ENCODE data around the gene YES1. TPM values are rescaled to one million over a fixed set of nuclear protein-coding genes. Genes with fewer than 3 reads are reported as not detected.

YES1 gene
- total and polyA plus RNA-seq, 2 of the 13 experiments (the other 11 are each of a cell fraction or from before 2014, with no cell fraction given): 17.2 to 70.8 TPM

DNA sequence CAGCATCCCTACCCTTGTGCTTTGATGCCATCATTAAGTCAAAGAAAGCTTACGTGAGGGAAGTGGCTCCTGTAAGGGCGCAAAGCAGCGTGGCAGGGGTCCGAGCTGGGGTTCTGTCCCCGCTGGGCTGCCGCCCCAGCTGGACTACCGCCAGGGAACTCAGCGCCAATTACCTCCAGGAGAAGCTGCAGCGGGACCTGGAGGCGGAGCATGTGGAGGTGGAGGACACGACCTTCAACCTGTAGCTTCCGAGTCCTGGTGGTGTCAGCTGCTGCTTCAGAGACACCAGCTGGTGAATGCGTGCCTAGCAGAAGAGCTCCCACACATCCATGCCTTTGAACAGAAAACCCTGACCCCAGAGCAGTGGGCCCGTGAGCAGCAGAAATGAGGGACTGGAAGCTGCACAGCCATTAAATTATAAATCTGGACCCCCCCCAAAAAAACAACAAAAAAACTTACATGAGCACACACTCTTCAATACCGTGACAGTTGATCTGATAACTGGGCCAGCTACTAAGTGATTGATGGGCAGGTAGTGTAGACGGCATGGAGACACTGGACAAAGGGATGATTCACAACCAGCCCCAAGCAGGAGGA is 20.1 kb upstream of the YES1 start (continued):
- TF ChIP-seq YY1 (IDR thresholded peaks at IDR 0.05; ENCODE audit: insufficient read depth, insufficient replicate concordance, low read depth, low read length) (peak; percentile 25), ZFX (CRISPR knock-in tag; IDR thresholded peaks at IDR 0.05; ENCODE audit: low read depth) (peak; percentile 49; the same call in 1 of the 2 replicates), ZNF777 (CRISPR knock-in tag; IDR thresholded peaks at IDR 0.05) (peak; percentile 53), ONECUT2 (CRISPR knock-in tag; IDR thresholded peaks at IDR 0.05) (no peak), NR3C1 (CRISPR knock-in tag; IDR thresholded peaks at IDR 0.05) (no peak), TEAD3 (CRISPR knock-in tag; optimal IDR thresholded peaks at IDR 0.05; ENCODE audit: borderline replicate concordance) (peak; percentile 79), ZNF652 (CRISPR knock-in tag; IDR thresholded peaks at IDR 0.05; ENCODE audit: borderline replicate concordance, low read depth) (no peak), ELF4 (CRISPR knock-in tag; IDR thresholded peaks at IDR 0.05; ENCODE audit: borderline replicate concordance) (no peak), BCL6 (CRISPR knock-in tag; IDR thresholded peaks at IDR 0.05) (peak; percentile 63; the same call in 1 of the 2 replicates), ZMAT3 (CRISPR knock-in tag; conservative IDR thresholded peaks at IDR 0.05) (no peak), PRPF4 (IDR thresholded peaks at IDR 0.05; ENCODE audit: low read depth, low read length, poor library complexity, severe bottlenecking) (no peak), ZBTB20 (CRISPR knock-in tag; IDR thresholded peaks at IDR 0.05; ENCODE audit: borderline replicate concordance, low read depth) (no peak), RFX1 (IDR thresholded peaks at IDR 0.05) (no peak), TFDP1 (CRISPR knock-in tag; IDR thresholded peaks at IDR 0.05; ENCODE audit: borderline replicate concordance) (peak; percentile 51; the same call in 1 of the 2 replicates), IRF1 (CRISPR knock-in tag; IDR thresholded peaks at IDR 0.05; ENCODE audit: low read depth) (no peak), KAT2B (IDR thresholded peaks at IDR 0.05; ENCODE audit: borderline replicate concordance, low read depth, low read length) (no peak), NFKB2 (CRISPR knock-in tag; IDR thresholded peaks at IDR 0.05; ENCODE audit: borderline replicate concordance) (peak; percentile 57; the same call in 1 of the 2 replicates), MIXL1 (CRISPR knock-in tag; IDR thresholded peaks at IDR 0.05) (peak; percentile 71), TRAFD1 (CRISPR knock-in tag; IDR thresholded peaks at IDR 0.05; ENCODE audit: borderline replicate concordance) (no peak), ZNF331 (CRISPR knock-in tag; IDR thresholded peaks at IDR 0.05) (peak; percentile 79), NR2F6 (IDR thresholded peaks at IDR 0.05) (peak; percentile 87), NR2F6 (CRISPR knock-in tag; IDR thresholded peaks at IDR 0.05) (peak; percentile 97), FOXK1 (CRISPR knock-in tag; IDR thresholded peaks at IDR 0.05; ENCODE audit: borderline replicate concordance, low read depth) (peak; percentile 41; the same call in 1 of the 2 replicates), KLF16 (CRISPR knock-in tag; IDR thresholded peaks at IDR 0.05) (peak in 1 of 2 experiments; percentile 53; a peak in 2 of 4 replicates), MBD4 (IDR thresholded peaks at IDR 0.05; ENCODE audit: borderline replicate concordance, low read length) (no peak), CEBPB (IDR thresholded peaks at IDR 0.05; ENCODE audit: borderline replicate concordance, low read depth, low read length) (no peak)
- TF ChIP-seq, protein P1, sequence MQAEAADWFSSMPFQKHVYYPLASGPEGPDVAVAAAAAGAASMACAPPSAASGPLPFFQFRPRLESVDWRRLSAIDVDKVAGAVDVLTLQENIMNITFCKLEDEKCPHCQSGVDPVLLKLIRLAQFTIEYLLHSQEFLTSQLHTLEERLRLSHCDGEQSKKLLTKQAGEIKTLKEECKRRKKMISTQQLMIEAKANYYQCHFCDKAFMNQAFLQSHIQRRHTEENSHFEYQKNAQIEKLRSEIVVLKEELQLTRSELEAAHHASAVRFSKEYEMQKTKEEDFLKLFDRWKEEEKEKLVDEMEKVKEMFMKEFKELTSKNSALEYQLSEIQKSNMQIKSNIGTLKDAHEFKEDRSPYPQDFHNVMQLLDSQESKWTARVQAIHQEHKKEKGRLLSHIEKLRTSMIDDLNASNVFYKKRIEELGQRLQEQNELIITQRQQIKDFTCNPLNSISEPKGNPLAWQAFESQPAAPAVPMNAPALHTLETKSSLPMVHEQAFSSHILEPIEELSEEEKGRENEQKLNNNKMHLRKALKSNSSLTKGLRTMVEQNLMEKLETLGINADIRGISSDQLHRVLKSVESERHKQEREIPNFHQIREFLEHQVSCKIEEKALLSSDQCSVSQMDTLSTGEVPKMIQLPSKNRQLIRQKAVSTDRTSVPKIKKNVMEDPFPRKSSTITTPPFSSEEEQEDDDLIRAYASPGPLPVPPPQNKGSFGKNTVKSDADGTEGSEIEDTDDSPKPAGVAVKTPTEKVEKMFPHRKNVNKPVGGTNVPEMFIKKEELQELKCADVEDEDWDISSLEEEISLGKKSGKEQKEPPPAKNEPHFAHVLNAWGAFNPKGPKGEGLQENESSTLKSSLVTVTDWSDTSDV (CRISPR knock-in tag; IDR thresholded peaks at IDR 0.05): no peak

All from HepG2 (cell line).